Stimulated activated CD4-positive, alpha-beta T cell treated with anti-CD3 and anti-CD28 coated beads, Interleukin-15, amount 100 ng/mL, for 24 hours (primary cell): ENCODE results near the gene PALLD.

Experiments
- DNase-seq: peaks from one replicate; pipeline ENCODE4 v3.0.0-alpha.2; 2020

Gene PALLD

DNA sequence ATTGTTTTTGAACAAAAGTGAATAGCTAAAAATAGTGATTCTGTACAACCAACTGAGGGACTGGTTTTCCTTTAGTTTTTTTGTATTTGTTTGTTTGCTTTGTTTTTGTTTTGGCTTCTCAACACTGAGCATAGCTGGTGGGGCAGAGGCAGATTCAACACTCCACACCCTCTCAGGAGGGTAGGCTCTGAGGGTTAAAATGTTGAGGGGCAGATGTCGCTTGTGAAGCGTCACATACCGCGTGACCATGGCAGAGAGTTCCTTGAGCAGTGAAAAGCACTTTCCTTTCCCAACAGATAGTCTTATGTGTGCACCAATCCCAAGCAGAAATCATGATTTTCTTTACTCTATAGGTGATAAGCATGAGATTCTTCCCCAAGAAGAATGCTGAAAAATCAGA is 155.0 kb downstream of the PALLD start:
- no peak for DNase-seq

DNA sequence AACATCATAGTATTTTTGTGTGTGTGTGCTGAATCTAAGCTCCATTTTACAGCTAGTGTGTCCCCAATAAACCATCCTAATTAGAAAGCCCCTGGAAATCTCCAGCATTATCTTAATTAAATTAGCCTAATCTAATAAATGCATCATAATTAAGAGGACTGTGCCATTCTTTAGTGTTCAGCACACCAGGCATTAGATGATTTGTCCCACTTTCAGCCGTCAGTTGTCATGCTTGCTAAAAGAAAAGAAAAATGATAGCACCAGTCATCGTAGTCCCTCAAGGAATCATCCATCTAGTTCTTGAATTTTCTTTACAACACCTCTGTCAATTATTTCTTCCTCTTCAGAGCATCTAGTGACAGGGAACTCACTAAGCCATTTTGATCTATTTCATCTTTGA is 155.9 kb downstream of the PALLD start:
- no peak for DNase-seq

DNA sequence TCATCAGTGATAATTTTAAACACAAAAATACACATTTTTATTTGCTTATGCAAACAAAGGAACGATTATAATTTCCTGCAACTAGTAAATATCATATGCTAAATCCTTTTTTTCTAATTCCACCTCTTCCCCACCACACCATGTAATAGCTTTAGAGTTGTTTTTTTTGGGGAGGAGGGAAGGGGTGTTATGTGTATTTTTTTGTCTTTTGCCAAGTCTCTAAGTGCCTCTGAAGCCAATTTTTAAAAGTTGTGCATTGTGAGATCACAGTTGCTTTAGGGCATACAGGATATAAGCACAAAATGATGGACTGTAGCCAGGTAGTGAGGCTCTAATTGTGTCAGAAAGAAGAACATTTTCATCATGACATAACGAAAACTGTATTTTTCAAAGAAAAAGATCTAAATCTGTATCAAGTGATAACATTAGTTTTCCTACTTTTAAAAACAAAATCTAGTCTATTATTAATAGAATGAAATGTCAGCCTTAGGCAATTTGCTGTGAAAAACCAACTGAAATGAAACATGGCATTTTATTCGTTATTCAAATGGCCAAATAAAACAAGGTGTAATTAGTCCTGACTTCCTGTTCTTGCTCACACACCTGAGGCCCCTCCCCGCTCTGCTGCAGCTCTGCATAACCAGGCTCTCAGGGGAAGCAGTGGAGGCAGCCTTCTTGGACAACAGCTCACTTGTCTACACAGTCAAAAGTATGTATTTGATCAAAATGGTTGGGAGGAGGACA is 157.4 kb downstream of the PALLD start:
- no peak for DNase-seq

DNA sequence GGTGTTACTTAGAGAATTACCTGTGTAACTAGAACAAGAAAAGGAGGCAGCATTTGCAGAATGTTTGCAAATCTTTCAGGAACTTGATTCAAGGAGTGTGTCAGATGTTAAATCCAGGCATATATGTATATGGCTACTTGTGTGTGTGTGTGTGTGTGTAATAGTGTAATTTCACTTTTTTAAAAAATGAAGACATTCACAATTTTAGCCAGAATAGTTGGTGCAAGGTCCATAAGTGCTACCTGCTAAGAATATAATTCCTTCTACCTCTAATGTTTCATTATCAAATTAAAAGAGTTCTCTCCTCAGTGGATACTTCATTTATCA is 158.0 kb downstream of the PALLD start:
- no peak for DNase-seq

DNA sequence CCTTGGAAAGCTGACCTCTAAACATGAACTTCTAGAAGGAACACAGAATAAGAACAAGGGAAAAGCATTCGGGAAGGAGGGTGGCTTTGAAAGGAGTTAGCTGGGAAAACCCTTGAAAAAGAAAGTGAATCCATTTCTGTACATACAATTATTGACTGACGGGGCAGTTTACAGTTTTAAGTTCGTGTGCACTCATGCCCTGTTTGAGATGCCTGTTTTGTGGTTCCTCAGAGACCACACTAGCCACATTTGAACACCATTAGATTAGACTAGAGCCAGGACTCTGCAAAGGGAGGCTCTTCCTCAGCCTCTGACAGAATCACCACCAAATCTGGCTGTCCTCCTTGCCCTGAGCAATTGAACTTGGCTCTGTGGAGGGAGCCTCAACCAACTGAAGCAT is 158.3 kb downstream of the PALLD start:
- DNase-seq: no peak

DNA sequence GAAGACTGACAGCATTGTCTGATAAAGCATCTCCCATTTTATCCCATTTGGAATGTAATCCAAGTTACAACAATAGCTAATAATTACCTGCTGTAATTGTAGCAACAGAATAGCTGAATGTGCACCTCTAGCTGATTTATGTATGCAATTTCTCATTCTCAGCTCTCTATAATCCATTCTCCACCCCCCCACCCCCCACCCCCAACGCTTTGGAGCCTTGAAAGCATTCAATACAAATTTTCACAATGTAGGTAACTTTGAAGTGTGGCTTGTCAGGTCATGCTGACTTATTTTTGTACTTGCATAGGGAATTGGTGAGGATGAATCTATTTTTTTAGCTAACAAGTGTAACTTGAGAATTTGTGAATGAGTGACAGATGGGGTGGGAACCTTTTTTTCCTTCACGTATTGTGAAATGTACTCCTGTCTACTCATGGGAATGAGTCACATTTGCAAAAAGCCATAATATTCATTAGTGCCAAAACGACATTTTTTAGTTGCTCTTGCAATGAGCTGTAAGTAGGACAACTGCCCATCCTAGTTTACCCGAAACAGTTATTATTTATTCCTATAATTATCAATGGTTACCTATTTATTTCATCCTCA is 159.3 kb downstream of the PALLD start:
- DNase-seq: no peak

DNA sequence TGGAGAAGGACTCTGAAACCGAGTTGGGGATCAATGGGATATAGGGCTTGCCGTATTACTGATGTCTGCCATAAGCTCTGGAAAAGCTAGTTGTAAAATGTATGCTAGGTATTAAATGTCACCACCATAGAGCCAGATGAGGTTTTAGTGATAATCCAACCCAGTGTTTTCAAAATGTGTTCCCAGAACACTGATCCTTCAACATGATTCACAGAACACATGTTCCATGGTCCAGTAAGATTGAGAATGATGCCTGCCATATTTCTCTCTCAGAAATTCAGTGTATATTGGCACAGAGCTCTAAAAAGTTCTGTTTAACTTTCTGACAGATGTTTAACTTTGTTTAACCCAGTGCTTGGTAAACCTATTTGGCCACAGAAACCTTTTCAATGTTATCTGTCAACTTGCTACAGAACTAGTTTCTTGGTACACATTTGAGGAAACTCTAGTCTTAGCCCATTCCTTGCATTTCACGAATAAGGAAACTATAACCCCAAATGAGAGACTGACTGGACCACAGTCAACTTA is 160.2 kb downstream of the PALLD start:
- no peak for DNase-seq

- DNase-seq: no peak
These were observed 161.9 kb downstream of the PALLD start for GRCh38 chr4:168658751-168659150.

DNA sequence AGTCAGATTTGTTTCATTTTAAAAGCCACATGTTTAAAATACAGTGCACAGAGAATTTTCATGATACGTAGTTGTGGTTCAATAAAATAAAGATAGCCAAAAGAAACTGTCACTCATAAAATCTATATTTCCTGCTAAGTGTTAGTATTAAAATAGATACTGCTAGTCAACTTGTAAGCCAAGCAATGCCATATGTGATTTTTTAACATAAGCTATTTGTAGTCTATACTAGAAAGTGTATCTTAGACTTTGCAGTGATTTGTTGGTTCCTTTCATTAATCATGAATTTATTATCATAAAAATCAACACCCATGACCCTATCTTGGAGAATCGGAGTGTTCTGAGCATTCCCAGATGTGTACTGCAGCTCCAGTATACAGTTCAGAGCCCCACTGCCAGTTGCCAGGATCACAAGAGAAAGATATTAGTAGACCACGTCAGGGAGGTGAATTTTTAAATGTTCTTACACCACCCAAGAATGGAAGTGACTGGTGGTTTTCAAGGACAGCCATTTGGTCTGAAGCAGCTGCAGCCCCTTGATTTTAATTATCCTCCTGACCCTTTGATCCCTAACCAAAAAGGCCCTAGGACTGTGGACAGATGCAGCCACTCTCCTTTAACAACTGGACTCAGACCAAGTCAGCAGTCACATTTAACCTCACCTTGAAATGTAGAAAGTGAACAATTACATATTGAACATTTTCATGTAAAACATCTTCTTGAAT is 163.1 kb downstream of the PALLD start:
- no peak for DNase-seq

- DNase-seq: no peak
These were observed 165.6 kb downstream of the PALLD start for GRCh38 chr4:168662297-168662984.

- no peak for DNase-seq
These were observed 167.5 kb downstream of the PALLD start for GRCh38 chr4:168664242-168664891.

DNA sequence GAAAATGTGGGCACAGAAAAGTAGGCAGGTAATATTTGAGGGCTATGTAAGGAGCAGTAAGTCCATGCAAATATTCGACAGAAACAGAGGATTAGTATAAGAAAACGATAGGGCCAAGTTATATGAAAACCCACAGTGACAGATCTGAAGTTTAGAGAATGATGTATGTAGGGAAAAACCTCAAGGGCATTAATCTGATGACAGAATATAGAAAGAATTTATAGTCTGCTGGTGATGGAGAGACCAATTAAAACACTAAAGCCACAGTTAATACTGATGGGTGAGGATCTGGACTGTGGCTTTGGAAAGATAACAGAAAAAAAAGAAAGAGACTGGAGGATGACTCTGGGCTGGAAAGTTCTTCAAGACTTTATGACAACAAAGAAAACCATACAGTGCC is 169.7 kb downstream of the PALLD start:
- DNase-seq: no peak

- DNase-seq: no peak
These were observed 170.5 kb downstream of the PALLD start for GRCh38 chr4:168667376-168667775.

DNA sequence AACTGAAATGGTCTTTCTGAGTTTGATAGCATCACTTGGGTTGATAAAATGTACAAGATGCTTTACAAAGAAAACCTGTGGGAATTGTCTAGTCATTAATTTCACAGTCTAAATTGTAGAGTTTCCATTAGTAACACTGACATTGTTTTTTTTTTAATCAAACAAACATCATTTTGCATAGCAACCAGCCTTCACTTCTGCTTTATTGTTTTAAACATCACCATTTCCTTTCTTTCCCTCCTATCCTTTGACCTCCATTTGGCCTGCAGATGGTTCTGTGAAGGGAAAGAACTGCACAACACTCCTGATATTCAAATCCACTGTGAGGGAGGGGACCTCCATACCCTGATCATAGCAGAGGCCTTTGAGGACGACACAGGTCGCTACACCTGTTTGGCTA is 171.1 kb downstream of the PALLD start:
- no peak for DNase-seq

DNA sequence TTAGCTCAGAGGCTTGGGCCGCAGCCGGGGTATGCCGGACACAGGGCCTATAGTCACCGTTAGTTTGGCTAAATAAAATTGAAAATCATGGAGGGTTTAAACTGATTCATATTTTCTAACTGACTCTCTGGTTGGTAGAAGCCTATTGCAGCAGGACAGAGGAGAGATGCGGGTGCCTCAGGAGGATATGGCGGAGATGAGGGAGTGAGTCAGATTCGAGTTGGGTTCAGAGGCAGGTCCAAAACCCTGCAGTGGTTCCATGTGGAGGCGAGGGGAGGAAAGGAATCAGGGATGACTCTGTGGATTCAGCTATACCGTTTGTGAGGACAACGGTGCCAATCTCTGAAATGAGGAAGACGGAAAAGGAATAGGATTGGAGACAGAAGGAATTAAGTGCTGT is 176.6 kb downstream of the PALLD start:
- DNase-seq: no peak

DNA sequence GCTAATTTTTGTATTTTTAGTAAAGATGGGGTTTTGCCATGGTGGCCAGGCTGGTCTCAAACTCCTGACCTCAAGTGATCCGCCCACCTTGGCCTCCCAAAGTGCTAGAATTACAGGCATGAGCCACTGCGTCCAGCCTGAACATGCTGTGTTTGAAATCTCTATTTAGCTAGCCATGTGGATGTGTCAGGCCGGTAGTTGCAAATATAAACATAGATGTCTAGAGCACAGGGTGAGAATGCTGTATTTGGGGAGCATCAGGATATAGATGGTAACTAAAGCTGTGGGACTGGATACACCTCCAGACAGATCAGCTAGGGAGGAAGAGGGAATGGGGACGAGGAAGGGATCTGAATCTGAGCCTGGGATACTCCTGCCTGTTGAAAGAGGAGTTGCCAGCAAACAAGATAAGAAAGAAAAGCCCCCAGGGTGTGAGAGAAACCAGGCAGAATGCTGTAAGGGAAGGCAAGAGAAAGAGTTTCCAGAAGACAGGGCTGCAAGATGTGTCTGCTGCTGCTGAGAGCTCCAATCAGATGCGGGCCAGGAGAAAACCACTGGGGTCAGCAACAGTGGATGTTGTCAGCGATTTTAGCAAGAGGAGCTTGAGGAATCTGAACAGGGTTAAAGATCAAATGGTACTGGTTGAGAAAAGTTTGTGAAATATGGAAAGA is 177.4 kb downstream of the PALLD start:
- DNase-seq: no peak

GRCh38 chr4:168674866-168675265 is 178.0 kb downstream of the PALLD start:
- DNase-seq: no peak

- DNase-seq: no peak
These were observed 180.2 kb downstream of the PALLD start for GRCh38 chr4:168677063-168677462.

DNA sequence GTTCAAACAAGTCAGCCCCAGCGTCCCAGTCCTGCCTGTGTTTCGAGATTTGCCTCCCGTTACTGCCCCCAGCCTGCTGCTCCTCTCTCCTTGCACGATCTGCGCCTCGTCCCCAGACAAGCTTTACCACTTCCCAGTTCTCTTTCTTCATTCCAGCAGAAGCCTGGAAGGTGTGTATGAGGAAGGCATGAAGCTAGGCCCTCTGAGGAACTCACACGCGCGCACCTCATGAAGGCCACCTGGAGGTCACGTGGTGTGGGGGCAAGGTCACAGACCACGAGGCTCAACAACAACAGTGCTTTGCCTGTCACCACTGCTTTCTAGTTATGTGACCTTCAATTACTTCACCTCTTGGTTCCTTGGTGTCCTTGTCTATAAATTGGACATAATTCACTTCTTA is 181.0 kb downstream of the PALLD start:
- DNase-seq: no peak

- no peak for DNase-seq
These were observed 182.0 kb downstream of the PALLD start for GRCh38 chr4:168678751-168679366.

DNA sequence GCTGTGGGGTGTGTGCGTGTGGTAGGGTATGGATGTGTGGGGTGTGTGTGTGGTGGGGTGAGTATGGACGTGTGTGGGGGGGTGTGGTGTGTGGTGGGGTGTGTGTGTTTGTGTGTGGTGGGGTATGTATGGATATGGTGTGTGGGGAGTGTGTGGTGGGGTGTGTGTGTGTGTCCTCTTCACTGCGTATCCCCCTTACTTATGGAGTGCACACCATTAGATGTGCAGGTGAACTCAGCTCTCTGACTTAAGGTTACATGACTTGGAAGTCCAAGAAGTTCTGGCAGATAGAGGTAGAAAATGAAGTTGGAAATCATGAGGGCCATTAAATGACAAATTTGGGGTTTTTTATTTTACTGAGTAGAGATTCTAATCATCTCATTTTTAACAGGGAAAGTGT is 182.5 kb downstream of the PALLD start:
- no peak for DNase-seq

DNA sequence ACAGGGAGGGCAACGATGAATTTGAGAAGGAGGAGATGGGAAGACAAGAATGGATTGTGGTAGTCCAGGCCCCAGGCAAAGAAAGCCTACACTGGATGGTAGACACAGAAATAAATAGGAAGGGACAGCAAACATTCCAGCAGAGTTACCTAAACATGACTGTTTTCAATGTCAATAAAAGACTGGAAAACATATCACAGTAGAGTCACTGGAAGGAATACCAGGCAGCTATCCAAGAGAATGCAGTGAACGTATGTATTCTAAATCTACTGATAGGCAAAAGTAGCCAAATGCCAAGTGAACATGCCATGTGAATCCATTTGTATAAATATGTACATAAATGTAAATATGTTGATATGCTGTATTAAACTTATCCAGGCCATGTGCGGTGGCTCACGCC is 183.0 kb downstream of the PALLD start:
- no peak for DNase-seq
